ENCODE data around the gene DNAJB11. TPM values are rescaled to one million over a fixed set of nuclear protein-coding genes. Genes with fewer than 3 reads are reported as not detected.
"Not testable (repeated sequence)": the region's sequence is repeated elsewhere in the genome, so short reads cannot be mapped to it uniquely, and the experiment has no call there.

Gene DNAJB11
- total RNA-seq, 1 donor from 2014 or later = 19.7 TPM

DNA sequence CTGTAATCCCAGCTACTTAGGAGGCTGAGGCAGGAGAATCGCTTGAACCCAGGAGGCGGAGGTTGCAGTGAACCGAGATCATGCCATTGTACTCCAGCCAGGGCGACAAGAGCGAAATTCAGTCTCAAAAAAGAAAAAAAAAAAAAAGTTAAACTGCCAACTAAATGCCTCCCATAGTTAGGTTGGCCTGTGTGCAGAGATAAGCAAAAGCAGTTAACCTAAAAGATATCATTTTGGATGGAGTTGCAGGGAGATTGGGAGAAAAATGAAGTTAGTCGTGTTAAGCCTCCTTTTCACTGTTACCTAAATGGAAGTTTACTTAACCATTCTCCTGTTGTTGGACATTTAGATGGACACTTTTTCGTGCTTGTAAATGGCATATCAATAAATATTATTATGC is 58.2 kb downstream of the DNAJB11 start:
- DNase-seq (no peak), ATAC-seq (ENCODE audit: poor library complexity) (no peak)
- intact Hi-C loops (cut with DNase I) = no loop called here

- no peak for DNase-seq
- intact Hi-C loops (cut with DNase I) = no loop called here
Measured at GRCh38 chr3:186630950-186631641, 60.6 kb downstream of the DNAJB11 start.

DNA sequence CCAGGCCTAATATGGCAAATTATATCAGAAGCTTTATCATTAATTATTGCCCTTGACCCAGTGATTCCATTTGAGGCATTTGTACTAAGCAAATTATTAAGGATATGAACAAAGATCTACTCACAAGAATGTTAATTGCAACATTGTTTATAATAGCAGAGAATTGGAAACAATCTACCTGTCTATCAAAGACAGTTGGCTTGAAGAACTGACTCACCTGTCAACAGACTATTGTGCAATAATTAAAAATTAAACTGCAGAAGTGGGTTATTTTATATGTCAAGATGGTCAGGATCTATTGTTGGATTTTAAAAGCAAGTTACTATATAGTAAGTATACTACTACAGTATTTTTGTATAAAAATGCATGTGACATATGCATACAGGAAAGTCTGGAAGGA is 63.0 kb downstream of the DNAJB11 start:
- no peak for DNase-seq
- intact Hi-C loops (cut with DNase I) = no loop called here

More at GRCh38 chr3:186630950-186631641, 60.6 kb downstream of the DNAJB11 start:
- no peak for ATAC-seq (ENCODE audit: poor library complexity)

GRCh38 chr3:186634207-186634606 is 63.7 kb downstream of the DNAJB11 start:
- ATAC-seq (ENCODE audit: poor library complexity); intact Hi-C loops (cut with DNase I); DNase-seq: not testable (repeated sequence)

More for the DNA sequence above, 63.0 kb downstream of the DNAJB11 start:
- no peak for ATAC-seq (ENCODE audit: poor library complexity)

Other genes with a start within 250 kb of the DNAJB11 start
- gene DGKG, start 208.5 kb upstream of the DNAJB11 start, total RNA-seq = 30.8 TPM
- 1.1 TPM for gene CRYGS, start 26.3 kb upstream of the DNAJB11 start, total RNA-seq
- 6.2 TPM for gene TBCCD1, start 3.4 kb upstream of the DNAJB11 start, total RNA-seq
- gene AHSG, start 42.3 kb downstream of the DNAJB11 start, total RNA-seq = not detected
- gene FETUB, start 69.7 kb downstream of the DNAJB11 start, total RNA-seq = not detected
- not detected for gene HRG, start 95.3 kb downstream of the DNAJB11 start, total RNA-seq
- 0.43 TPM for gene KNG1, start 146.6 kb downstream of the DNAJB11 start, total RNA-seq
- gene EIF4A2, start 212.9 kb downstream of the DNAJB11 start, total RNA-seq = 415 TPM
- gene RFC4, start 235.8 kb downstream of the DNAJB11 start, total RNA-seq = 8.6 TPM

Data from Right ventricle myocardium superior (tissue), 1 donor.